AG08395 (cell line): Measurements from ENCODE around the gene ATP2A3.

ENCODE experiments used
- DNase-seq: peaks from one replicate; pipeline ENCODE4 v3.0.0; 2012; ENCODE audit warnings: mixed read lengths, low spot score

The ATP2A3 gene

DNA sequence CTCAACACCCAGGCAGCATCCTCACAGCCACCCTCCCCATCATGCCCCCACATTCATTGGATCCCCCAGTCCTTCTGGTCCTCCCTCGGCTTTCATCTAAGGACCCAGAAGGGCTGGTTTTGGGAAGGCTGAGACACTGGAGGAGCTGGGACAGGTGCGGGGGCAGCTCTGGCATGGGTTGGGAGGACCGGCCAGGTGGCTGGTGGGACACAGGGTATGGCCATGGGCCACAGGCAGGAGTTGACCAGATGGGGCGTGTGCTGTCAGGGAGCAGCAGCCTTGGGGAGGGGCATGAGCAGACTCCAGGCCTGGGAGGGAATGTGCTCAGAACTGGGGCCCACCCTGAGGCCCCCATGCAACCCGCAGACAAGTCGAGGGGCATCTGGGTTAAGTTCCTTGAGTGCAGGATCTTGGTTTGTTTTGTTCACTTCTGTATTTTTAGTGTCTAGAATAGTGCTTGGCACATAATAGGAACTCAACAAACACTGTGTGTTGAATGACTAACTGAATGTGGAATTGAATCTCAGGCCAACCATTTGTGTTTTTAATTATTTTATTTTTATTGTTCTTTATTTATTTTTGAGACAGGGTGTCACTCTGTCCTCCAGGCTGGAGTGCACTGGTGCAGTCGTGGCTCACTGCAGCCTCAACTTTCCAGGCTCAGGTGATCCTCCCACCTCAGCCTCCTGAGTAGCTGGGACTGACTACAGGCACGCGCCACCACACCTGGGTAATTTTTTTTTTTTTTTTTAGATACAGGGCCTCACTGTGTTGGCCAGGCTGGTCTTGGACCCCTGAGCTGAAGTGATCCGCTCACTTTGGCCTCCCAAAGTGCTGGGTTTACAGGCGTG, 53.6 kb downstream of the ATP2A3 start:
- no peak for DNase-seq

DNA sequence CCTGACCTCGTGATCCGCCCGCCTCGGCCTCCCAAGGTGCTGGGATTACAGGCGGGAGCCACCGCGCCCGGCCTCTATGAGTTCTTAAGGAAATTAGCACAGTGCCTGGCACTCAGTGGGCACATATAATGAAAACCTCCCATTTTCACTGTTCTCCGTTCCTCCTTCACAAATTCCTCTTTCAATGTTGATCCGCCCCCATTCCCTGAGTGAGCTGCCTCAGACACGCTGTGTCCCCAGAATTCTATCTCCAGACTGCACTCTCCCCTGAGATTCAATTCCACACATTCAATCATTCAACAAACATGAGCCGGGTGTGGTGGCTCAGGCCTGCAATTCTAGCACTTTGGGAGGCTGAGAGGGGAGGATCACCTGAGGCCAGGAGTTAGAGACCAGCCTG, 55.0 kb downstream of the ATP2A3 start:
- no peak for DNase-seq

GRCh38 chr17:3907483-3908216, 56.6 kb downstream of the ATP2A3 start:
- DNase-seq: no peak

GRCh38 chr17:3906881-3907280, 57.4 kb downstream of the ATP2A3 start:
- DNase-seq: no peak

DNA sequence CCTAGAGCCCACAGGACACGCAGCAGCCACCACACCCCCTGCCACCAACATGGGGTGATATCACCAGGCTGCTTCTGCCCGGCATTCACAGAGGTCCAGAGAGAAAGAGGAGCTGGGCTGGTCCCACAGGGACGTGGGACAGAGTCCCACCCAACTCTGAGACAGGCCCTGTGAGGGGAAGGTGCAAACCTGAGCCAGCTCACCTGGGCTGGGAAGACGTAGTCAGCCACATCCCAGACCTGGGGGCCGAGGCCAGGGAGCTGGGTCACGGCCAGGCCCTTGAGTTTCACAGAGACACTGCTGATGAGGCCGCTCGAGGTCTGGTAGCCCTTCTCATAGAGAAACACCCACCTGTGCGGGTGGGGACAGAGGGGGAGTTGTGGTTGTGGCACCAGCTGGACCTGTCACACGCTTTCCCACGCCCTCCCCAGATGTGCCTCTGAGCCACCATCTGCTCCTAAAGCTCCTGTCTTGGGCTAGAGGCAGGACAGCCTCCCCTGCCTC, 59.2 kb downstream of the ATP2A3 start:
- no peak for DNase-seq

- no peak for DNase-seq
Measured at GRCh38 chr17:3904501-3904900, 59.7 kb downstream of the ATP2A3 start.

DNA sequence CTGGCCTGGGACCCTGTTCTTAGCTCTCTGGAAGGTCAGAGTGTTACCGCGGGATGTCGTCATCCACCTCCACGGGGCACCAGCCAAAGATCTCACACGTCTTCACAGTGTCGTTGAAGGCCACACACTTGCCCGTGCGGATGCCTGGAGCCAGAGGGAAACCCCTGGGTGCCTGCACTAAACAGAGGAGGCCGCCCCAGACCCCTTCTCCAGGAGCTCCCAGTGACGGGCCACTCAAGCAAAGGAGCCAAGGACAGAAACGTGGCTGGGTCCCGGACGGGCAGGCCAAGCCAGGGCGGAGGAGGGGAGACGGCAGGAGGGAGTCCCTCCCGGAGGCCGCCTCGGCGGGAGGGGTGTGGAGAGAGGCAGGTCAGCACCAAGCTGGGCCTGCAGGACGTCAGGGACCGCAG, 60.4 kb downstream of the ATP2A3 start:
- no peak for DNase-seq

DNA sequence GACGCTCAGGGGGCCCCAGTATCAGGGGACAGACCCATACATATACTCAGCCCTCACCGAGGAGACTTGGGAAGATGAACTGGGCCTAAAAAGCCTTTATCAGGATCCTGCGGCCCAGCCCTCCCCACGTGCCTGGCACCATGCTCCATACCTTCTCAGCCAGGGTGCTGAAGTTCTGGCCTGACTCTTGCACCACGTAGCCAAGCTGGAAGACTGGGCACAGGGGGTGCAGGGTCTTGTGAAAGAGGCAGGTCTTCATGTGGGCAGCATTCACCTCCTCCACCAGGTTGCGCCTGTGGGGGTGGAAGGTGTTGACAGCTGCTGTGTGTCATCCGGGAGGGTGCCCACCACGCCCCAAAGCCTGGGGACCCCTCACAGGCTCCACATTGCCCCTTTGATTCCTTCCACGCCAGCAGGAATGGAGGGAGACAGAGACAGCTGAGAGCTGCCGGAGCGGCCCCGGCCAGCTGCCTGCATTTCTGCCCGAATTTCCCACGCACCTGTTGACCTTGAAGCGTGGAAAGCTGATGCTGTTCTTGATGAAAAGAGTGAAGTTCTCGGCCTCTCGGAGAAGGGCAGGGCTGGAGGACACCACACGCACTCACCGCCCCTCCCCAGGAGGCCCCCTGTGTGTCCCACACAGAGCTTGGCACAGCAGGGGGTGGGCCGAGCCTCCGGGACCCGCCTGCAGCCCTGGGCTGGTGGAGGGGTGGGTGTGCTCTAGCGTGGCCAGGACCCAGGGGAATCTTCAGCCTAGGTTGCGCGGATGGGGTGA, 61.0 kb downstream of the ATP2A3 start:
- DNase-seq: no peak

- no peak for DNase-seq
Measured at GRCh38 chr17:3900646-3901045, 63.6 kb downstream of the ATP2A3 start.

GRCh38 chr17:3897731-3898130, 66.5 kb downstream of the ATP2A3 start:
- DNase-seq: no peak

GRCh38 chr17:3896968-3897235, 67.3 kb downstream of the ATP2A3 start:
- DNase-seq: no peak

GRCh38 chr17:3896108-3896967, 67.9 kb downstream of the ATP2A3 start:
- DNase-seq: no peak

DNA sequence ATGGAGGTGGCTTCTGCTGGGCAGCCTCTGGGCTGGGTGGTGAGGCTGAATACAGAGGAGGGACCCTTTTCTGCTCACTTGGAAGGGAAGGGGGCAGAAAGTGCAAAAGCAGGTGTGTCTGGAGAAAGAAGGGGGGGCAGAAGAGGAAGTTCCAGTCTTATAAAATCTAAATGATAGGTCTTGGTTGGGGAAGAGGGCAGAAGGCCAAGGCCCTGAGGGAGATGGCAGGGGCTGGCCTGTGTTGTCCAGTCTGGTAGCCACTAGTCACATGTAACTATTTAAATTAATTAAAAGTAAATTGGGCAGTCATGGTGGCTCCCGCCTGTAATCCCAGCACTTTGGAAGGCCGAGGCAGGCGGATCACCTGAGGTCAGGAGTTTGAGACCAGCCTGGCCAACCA, 68.9 kb downstream of the ATP2A3 start:
- DNase-seq: no peak

- no peak for DNase-seq
Measured at GRCh38 chr17:3894911-3895343, 69.3 kb downstream of the ATP2A3 start.

- DNase-seq: no peak
Measured at GRCh38 chr17:3894188-3894587, 70.0 kb downstream of the ATP2A3 start.

DNA sequence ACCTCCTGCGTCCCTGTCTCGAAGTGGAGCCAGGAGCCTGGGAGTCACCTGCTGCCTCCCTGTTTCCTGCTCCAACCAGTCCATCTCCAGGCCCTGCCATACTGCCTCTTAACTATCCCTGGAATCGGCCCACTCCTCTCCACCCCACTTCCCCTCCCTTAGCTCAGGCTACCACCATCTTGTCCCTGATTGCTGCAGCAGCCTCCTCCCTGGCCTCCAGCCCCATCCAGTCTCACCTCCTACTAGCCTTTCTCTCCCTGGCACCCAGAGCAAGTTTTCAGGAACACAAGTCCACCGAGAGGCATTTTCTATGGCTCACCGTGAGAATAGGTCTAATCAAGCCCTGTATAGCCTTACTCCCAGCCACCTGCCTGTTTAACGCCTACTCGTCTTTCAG, 70.5 kb downstream of the ATP2A3 start:
- no peak for DNase-seq

DNA sequence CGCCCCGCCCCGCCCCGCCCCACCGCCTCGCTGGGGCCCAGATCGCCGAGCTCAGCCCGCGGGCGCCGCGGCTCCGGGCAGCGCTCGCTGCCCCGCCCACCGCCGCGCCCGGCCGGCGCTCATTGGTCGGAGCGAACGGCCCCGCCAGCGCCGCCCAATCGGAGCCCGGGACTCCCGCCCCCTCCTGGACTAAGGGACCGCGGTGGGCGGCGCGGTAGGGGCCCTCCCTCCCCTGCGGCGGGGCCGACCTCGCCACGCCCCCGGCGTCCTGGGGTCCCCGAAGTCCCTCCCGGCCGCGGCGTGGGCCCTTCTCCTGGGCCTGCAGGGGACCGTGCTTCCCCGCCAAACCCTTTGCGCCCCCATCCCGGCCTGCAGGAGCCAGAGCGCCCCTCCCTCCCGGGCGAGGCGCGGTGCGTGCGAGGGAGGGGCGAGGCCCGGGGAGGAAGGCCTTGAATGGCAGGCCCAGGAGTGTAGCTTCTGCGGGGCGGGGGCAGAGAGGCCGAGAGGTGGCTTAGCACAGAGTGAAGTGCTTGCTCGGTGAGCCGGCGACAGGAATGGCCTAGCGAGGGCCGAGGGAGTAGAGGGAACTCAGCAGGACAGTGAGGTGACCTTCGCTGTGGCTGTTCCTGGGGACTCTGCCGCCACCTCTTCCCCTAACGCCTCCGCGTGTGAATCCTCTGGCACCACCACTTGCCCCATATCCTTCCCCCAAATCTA, 71.1 kb downstream of the ATP2A3 start, which contains the start of gene CAMKK1:
Gene CAMKK1, minus strand, starts transcription at position 51 of the 717 bp plus-strand sequence. CDS start 7,366 bp downstream, outside the sequence.
- DNase-seq: peak; percentile 97

DNA sequence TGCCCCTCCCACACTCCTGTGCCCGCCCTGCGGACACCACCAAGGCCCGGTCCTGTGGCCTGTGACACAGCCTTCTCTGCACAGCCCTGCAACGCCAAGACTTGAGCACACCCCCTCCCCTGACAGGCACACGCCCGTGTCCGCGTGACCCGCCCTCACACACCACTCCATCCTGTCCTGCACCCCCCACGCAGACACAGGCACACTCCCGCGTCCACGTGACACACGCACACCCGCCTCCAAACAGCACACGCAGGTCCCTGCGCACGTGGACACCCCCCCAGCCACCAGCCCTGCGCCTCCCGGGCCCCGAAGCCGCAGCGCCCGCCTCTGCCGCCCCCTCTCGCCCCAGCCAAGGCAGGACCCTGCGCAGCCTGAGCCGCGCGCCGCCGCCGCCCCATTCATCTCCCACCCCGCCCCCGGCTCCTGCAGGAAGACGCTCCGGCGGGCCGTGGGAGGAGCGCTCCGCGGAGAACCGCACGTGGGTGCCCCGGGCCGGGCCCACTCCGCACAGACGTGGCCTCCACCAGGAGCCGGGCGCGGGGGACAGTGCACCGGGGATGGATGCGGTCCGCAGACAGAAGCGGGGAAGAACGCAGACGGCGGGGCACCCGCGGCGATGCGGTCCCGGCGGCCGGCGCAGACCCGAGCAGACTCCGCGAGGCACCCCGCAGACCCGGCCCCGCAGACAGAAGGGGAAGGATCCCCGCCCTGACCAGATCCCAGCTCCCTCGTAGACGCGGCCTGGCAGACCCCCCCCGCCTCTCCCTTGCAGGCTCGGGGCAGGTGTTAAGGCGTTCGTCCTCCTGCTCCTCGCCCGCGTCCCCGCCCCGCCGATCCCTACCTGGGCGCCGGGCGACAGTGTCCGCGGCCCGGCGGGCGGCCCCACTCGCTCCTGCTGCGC, 71.9 kb downstream of the ATP2A3 start:
- peak; percentile 79 for DNase-seq

DNA sequence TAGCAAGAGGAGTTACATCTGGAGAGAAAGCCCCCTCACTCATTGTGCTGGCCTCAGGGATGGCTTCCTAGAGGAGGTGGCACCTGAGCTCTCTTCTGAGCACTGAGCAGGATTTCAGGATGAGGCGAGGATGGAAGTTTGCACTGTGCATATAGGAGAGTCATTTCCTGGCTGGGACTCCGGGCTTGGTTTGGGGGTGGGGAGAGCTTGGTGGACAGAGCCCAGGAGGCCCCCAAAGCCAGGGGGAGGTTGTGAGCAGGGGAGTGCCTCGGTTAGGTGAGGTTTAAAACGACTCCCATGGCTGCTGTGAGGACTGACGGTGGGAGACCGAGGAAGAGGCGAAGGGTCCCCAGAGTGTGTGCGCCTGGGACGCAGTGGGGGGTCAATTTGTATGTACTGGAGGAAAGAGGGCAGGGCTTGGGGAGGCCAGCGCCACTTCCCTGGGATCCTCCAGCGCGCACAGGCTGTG, 72.6 kb downstream of the ATP2A3 start:
- no peak for DNase-seq

DNA sequence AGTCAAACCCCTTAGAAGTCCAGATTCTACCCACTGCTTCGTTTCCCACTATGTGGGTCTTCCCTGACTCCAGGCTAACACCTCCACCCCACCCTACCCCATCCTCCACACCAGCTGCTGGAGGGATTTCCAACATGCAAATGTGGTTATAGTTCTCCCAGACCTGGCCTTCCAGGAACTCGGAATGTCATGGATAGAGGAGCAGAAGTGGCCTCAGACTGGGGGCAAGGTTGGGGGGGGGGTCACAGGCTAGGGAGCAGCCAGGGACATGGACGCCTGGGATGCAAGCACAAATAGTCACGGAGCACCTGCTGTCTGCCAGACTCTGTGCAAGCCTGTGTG, 73.4 kb downstream of the ATP2A3 start:
- DNase-seq: no peak
